ENCODE measurements around the gene ANKRD42.

DNA sequence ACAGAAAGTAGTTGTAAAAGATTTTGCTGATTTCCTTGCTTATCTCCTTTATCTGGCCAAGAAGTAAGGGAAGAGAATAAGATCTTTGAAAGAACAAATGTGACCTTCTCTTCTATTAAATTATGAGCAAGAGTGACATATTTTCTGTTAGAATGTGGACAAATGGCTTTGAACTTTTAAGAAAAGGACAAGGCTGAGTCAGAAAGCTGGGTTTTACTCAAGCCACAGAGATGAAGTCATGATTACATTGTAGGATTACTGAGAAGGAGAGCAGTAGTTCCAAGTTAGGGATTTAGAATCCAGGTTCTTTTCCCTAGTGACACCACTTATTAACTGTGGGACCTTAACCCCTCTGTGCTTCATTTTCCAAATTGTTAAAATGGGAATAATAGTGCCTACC is 79.1 kb downstream of the ANKRD42 start:
- TF ChIP-seq, protein P1, sequence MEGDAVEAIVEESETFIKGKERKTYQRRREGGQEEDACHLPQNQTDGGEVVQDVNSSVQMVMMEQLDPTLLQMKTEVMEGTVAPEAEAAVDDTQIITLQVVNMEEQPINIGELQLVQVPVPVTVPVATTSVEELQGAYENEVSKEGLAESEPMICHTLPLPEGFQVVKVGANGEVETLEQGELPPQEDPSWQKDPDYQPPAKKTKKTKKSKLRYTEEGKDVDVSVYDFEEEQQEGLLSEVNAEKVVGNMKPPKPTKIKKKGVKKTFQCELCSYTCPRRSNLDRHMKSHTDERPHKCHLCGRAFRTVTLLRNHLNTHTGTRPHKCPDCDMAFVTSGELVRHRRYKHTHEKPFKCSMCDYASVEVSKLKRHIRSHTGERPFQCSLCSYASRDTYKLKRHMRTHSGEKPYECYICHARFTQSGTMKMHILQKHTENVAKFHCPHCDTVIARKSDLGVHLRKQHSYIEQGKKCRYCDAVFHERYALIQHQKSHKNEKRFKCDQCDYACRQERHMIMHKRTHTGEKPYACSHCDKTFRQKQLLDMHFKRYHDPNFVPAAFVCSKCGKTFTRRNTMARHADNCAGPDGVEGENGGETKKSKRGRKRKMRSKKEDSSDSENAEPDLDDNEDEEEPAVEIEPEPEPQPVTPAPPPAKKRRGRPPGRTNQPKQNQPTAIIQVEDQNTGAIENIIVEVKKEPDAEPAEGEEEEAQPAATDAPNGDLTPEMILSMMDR (IDR thresholded peaks at IDR 0.05), result no peak
- TF ChIP-seq POLR2A (IDR thresholded peaks at IDR 0.05), result no peak
